ENCODE results near the gene SASS6.

The SASS6 gene

GRCh38 chr1:100109554-100110066, 23.1 kb downstream of the SASS6 start:
- no peak overlapping the region for H3K4me3 ChIP-seq (ENCODE audit: low read length in 2 of 2)
- H3K9me3 ChIP-seq (ENCODE audit: control insufficient read depth in 2 of 2, low read length in 2 of 2), result no peaks in the 10 kb centered on the region
- H3K27ac ChIP-seq (ENCODE audit: low read depth in 2 of 2, low read length in 2 of 2), result no peak overlapping the region
- no peak overlapping the region for H3K9ac ChIP-seq (ENCODE audit: low read depth in 1 of 2, low read length in 2 of 2)
- H3K27me3 ChIP-seq (ENCODE audit: control insufficient read depth in 2 of 2, insufficient read depth in 2 of 2, low read length in 2 of 2), result no peaks in the 10 kb centered on the region
- no peaks in the 10 kb centered on the region for H3K4me1 ChIP-seq (ENCODE audit: control insufficient read depth in 2 of 2, insufficient read depth in 2 of 2, low read length in 2 of 2)
- H3K36me3 ChIP-seq (ENCODE audit: control insufficient read depth in 2 of 2, insufficient read depth in 2 of 2, low read length in 2 of 2), result no peaks in the 10 kb centered on the region

- Histone ChIP-seq H3K4me3 (ENCODE audit: low read length in 2 of 2) (no peak overlapping the region), H3K4me1 (ENCODE audit: control insufficient read depth in 2 of 2, insufficient read depth in 2 of 2, low read length in 2 of 2) (no peaks in the 10 kb centered on the region), H3K36me3 (ENCODE audit: control insufficient read depth in 2 of 2, insufficient read depth in 2 of 2, low read length in 2 of 2) (peaks cover 6 to 7% of the 10 kb centered on the region in 2 donors), H3K9me3 (ENCODE audit: control insufficient read depth in 2 of 2, low read length in 2 of 2) (no peaks in the 10 kb centered on the region), H3K27me3 (ENCODE audit: control insufficient read depth in 2 of 2, insufficient read depth in 2 of 2, low read length in 2 of 2) (no peaks in the 10 kb centered on the region), H3K27ac (ENCODE audit: low read depth in 2 of 2, low read length in 2 of 2) (no peak overlapping the region), H3K9ac (ENCODE audit: low read depth in 1 of 2, low read length in 2 of 2) (no peak overlapping the region)
Measured at GRCh38 chr1:100107696-100108095, 25.0 kb downstream of the SASS6 start.

GRCh38 chr1:100101564-100101963, 31.2 kb downstream of the SASS6 start:
- no peak overlapping the region for H3K9ac ChIP-seq (ENCODE audit: low read depth in 1 of 2, low read length in 2 of 2)
- H3K36me3 ChIP-seq (ENCODE audit: control insufficient read depth in 2 of 2, insufficient read depth in 2 of 2, low read length in 2 of 2), result peaks cover 10 to 14% of the 10 kb centered on the region in 2 donors
- no peak overlapping the region for H3K27ac ChIP-seq (ENCODE audit: low read depth in 2 of 2, low read length in 2 of 2)
- no peaks in the 10 kb centered on the region for H3K9me3 ChIP-seq (ENCODE audit: control insufficient read depth in 2 of 2, low read length in 2 of 2)
- no peaks in the 10 kb centered on the region for H3K27me3 ChIP-seq (ENCODE audit: control insufficient read depth in 2 of 2, insufficient read depth in 2 of 2, low read length in 2 of 2)
- no peak overlapping the region for H3K4me3 ChIP-seq (ENCODE audit: low read length in 2 of 2)
- H3K4me1 ChIP-seq (ENCODE audit: control insufficient read depth in 2 of 2, insufficient read depth in 2 of 2, low read length in 2 of 2), result no peaks in the 10 kb centered on the region

- H3K9me3 ChIP-seq (ENCODE audit: control insufficient read depth in 2 of 2, low read length in 2 of 2), result no peaks in the 10 kb centered on the region
- H3K36me3 ChIP-seq (ENCODE audit: control insufficient read depth in 2 of 2, insufficient read depth in 2 of 2, low read length in 2 of 2), result peaks cover 10 to 14% of the 10 kb centered on the region in 2 donors
- H3K4me1 ChIP-seq (ENCODE audit: control insufficient read depth in 2 of 2, insufficient read depth in 2 of 2, low read length in 2 of 2), result no peaks in the 10 kb centered on the region
- no peak overlapping the region for H3K4me3 ChIP-seq (ENCODE audit: low read length in 2 of 2)
- no peak overlapping the region for H3K9ac ChIP-seq (ENCODE audit: low read depth in 1 of 2, low read length in 2 of 2)
- no peak overlapping the region for H3K27ac ChIP-seq (ENCODE audit: low read depth in 2 of 2, low read length in 2 of 2)
- H3K27me3 ChIP-seq (ENCODE audit: control insufficient read depth in 2 of 2, insufficient read depth in 2 of 2, low read length in 2 of 2), result no peaks in the 10 kb centered on the region
Measured at GRCh38 chr1:100100202-100100601, 32.5 kb downstream of the SASS6 start.

- Histone ChIP-seq H3K27me3 (ENCODE audit: control insufficient read depth in 2 of 2, insufficient read depth in 2 of 2, low read length in 2 of 2) (no peaks in the 10 kb centered on the region), H3K9ac (ENCODE audit: low read depth in 1 of 2, low read length in 2 of 2) (no peak overlapping the region), H3K4me1 (ENCODE audit: control insufficient read depth in 2 of 2, insufficient read depth in 2 of 2, low read length in 2 of 2) (no peaks in the 10 kb centered on the region), H3K4me3 (ENCODE audit: low read length in 2 of 2) (no peak overlapping the region), H3K36me3 (ENCODE audit: control insufficient read depth in 2 of 2, insufficient read depth in 2 of 2, low read length in 2 of 2) (peaks cover 0 to 2% of the 10 kb centered on the region in 2 donors), H3K27ac (ENCODE audit: low read depth in 2 of 2, low read length in 2 of 2) (no peak overlapping the region), H3K9me3 (ENCODE audit: control insufficient read depth in 2 of 2, low read length in 2 of 2) (no peaks in the 10 kb centered on the region)
Measured at GRCh38 chr1:100090471-100090870, 42.3 kb downstream of the SASS6 start.

GRCh38 chr1:100089082-100089481, 43.6 kb downstream of the SASS6 start:
- H3K27ac ChIP-seq (ENCODE audit: low read depth in 2 of 2, low read length in 2 of 2), result no peak overlapping the region
- no peaks in the 10 kb centered on the region for H3K9me3 ChIP-seq (ENCODE audit: control insufficient read depth in 2 of 2, low read length in 2 of 2)
- H3K36me3 ChIP-seq (ENCODE audit: control insufficient read depth in 2 of 2, insufficient read depth in 2 of 2, low read length in 2 of 2), result peaks cover 0 to 6% of the 10 kb centered on the region in 2 donors
- no peaks in the 10 kb centered on the region for H3K27me3 ChIP-seq (ENCODE audit: control insufficient read depth in 2 of 2, insufficient read depth in 2 of 2, low read length in 2 of 2)
- no peak overlapping the region for H3K4me3 ChIP-seq (ENCODE audit: low read length in 2 of 2)
- no peak overlapping the region for H3K9ac ChIP-seq (ENCODE audit: low read depth in 1 of 2, low read length in 2 of 2)
- H3K4me1 ChIP-seq (ENCODE audit: control insufficient read depth in 2 of 2, insufficient read depth in 2 of 2, low read length in 2 of 2), result no peaks in the 10 kb centered on the region

GRCh38 chr1:100087396-100087795, 45.3 kb downstream of the SASS6 start:
- Histone ChIP-seq H3K36me3 (ENCODE audit: control insufficient read depth in 2 of 2, insufficient read depth in 2 of 2, low read length in 2 of 2) (peaks cover 8 to 10% of the 10 kb centered on the region in 2 donors), H3K4me3 (ENCODE audit: low read length in 2 of 2) (no peak overlapping the region), H3K27ac (ENCODE audit: low read depth in 2 of 2, low read length in 2 of 2) (no peak overlapping the region), H3K9me3 (ENCODE audit: control insufficient read depth in 2 of 2, low read length in 2 of 2) (no peaks in the 10 kb centered on the region), H3K9ac (ENCODE audit: low read depth in 1 of 2, low read length in 2 of 2) (no peak overlapping the region), H3K4me1 (ENCODE audit: control insufficient read depth in 2 of 2, insufficient read depth in 2 of 2, low read length in 2 of 2) (no peaks in the 10 kb centered on the region), H3K27me3 (ENCODE audit: control insufficient read depth in 2 of 2, insufficient read depth in 2 of 2, low read length in 2 of 2) (no peaks in the 10 kb centered on the region)

- no peaks in the 10 kb centered on the region for H3K27me3 ChIP-seq (ENCODE audit: control insufficient read depth in 2 of 2, insufficient read depth in 2 of 2, low read length in 2 of 2)
- no peaks in the 10 kb centered on the region for H3K4me1 ChIP-seq (ENCODE audit: control insufficient read depth in 2 of 2, insufficient read depth in 2 of 2, low read length in 2 of 2)
- no peak overlapping the region for H3K9ac ChIP-seq (ENCODE audit: low read depth in 1 of 2, low read length in 2 of 2)
- H3K9me3 ChIP-seq (ENCODE audit: control insufficient read depth in 2 of 2, low read length in 2 of 2), result no peaks in the 10 kb centered on the region
- no peak overlapping the region for H3K27ac ChIP-seq (ENCODE audit: low read depth in 2 of 2, low read length in 2 of 2)
- no peak overlapping the region for H3K4me3 ChIP-seq (ENCODE audit: low read length in 2 of 2)
- peaks cover 40 to 45% of the 10 kb centered on the region in 2 donors for H3K36me3 ChIP-seq (ENCODE audit: control insufficient read depth in 2 of 2, insufficient read depth in 2 of 2, low read length in 2 of 2)
Measured at GRCh38 chr1:100080331-100080730, 52.4 kb downstream of the SASS6 start.

- H3K4me1 ChIP-seq (ENCODE audit: control insufficient read depth in 2 of 2, insufficient read depth in 2 of 2, low read length in 2 of 2), result no peaks in the 10 kb centered on the region
- no peak overlapping the region for H3K27ac ChIP-seq (ENCODE audit: low read depth in 2 of 2, low read length in 2 of 2)
- no peaks in the 10 kb centered on the region for H3K27me3 ChIP-seq (ENCODE audit: control insufficient read depth in 2 of 2, insufficient read depth in 2 of 2, low read length in 2 of 2)
- H3K9ac ChIP-seq (ENCODE audit: low read depth in 1 of 2, low read length in 2 of 2), result no peak overlapping the region
- no peaks in the 10 kb centered on the region for H3K9me3 ChIP-seq (ENCODE audit: control insufficient read depth in 2 of 2, low read length in 2 of 2)
- H3K4me3 ChIP-seq (ENCODE audit: low read length in 2 of 2), result no peak overlapping the region
- peaks cover 46 to 52% of the 10 kb centered on the region in 2 donors for H3K36me3 ChIP-seq (ENCODE audit: control insufficient read depth in 2 of 2, insufficient read depth in 2 of 2, low read length in 2 of 2)
Measured at GRCh38 chr1:100077531-100077930, 55.2 kb downstream of the SASS6 start.

- Histone ChIP-seq H3K4me3 (ENCODE audit: low read length in 2 of 2) (no peak overlapping the region), H3K36me3 (ENCODE audit: control insufficient read depth in 2 of 2, insufficient read depth in 2 of 2, low read length in 2 of 2) (peaks cover 47 to 52% of the 10 kb centered on the region in 2 donors), H3K9me3 (ENCODE audit: control insufficient read depth in 2 of 2, low read length in 2 of 2) (no peaks in the 10 kb centered on the region), H3K9ac (ENCODE audit: low read depth in 1 of 2, low read length in 2 of 2) (no peak overlapping the region), H3K4me1 (ENCODE audit: control insufficient read depth in 2 of 2, insufficient read depth in 2 of 2, low read length in 2 of 2) (no peaks in the 10 kb centered on the region), H3K27ac (ENCODE audit: low read depth in 2 of 2, low read length in 2 of 2) (no peak overlapping the region), H3K27me3 (ENCODE audit: control insufficient read depth in 2 of 2, insufficient read depth in 2 of 2, low read length in 2 of 2) (no peaks in the 10 kb centered on the region)
Measured at GRCh38 chr1:100076744-100077143, 56.0 kb downstream of the SASS6 start.

GRCh38 chr1:100076319-100076718, 56.4 kb downstream of the SASS6 start:
- Histone ChIP-seq H3K4me1 (ENCODE audit: control insufficient read depth in 2 of 2, insufficient read depth in 2 of 2, low read length in 2 of 2) (no peaks in the 10 kb centered on the region), H3K4me3 (ENCODE audit: low read length in 2 of 2) (no peak overlapping the region), H3K36me3 (ENCODE audit: control insufficient read depth in 2 of 2, insufficient read depth in 2 of 2, low read length in 2 of 2) (peaks cover 49 to 53% of the 10 kb centered on the region in 2 donors), H3K27me3 (ENCODE audit: control insufficient read depth in 2 of 2, insufficient read depth in 2 of 2, low read length in 2 of 2) (no peaks in the 10 kb centered on the region), H3K9ac (ENCODE audit: low read depth in 1 of 2, low read length in 2 of 2) (no peak overlapping the region), H3K27ac (ENCODE audit: low read depth in 2 of 2, low read length in 2 of 2) (no peak overlapping the region), H3K9me3 (ENCODE audit: control insufficient read depth in 2 of 2, low read length in 2 of 2) (no peaks in the 10 kb centered on the region)

All from mucosa of rectum (tissue), 2 donors.